CD4-positive, alpha-beta T cell treated with Interferon gamma for 1 hour (primary cell): ENCODE data around the gene AP2S1.

ENCODE experiments used
- DNase-seq: peaks from one replicate; pipeline ENCODE4 v3.0.0-alpha.2; 2020

Gene AP2S1

GRCh38 chr19:46797881-46798280, 52.8 kb downstream of the AP2S1 start:
- no peak for DNase-seq

DNA sequence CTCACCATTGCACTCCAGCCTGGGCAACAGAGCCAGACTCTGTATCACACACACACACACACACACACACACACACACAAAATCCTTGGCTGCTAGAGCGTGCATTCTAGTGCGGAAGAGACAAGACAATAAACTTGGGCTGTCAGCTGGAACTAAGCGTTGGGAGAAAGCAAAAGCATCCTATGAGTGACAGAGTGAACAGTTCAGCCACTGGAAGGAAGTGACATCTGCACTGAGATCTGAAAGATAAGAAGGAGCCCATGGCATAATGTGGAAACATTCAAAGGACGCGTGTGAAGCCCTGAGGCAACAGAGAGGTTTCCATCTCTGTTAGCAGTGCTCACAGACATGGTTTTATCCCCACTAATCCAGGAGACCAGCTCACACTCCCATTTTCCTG, 58.7 kb downstream of the AP2S1 start:
- no peak for DNase-seq

GRCh38 chr19:46789371-46789770, 61.3 kb downstream of the AP2S1 start:
- DNase-seq: no peak

- no peak for DNase-seq
Observed at GRCh38 chr19:46788968-46789338, 61.7 kb downstream of the AP2S1 start.

GRCh38 chr19:46788262-46788967, 62.2 kb downstream of the AP2S1 start, which contains the start of gene SLC1A5:
Gene SLC1A5, minus strand, starts transcription at chr19:46788594. Its CDS starts 629 bp downstream, at chr19:46787965.
- peak; percentile 98 for DNase-seq
